ENCODE results near the gene ST14. TPM values are rescaled to one million over a fixed set of nuclear protein-coding genes. Genes with fewer than 3 reads are reported as not detected.

The ST14 gene
- total RNA-seq, 1 experiment from 2014 or later, result 1.8 TPM

GRCh38 chr11:130179396-130180306, 20.1 kb downstream of the ST14 start:
- DNase-seq (ENCODE audit: low read depth, low spot score), result no peak
- Histone ChIP-seq H3K4me1 (ENCODE audit: control insufficient read depth, insufficient read depth, low read length) (0 out of 2 replicates have a peak, but pooled peaks cover 6% of the 10 kb centered on the region), H3K9me3 (ENCODE audit: control insufficient read depth, insufficient read depth, low read depth, low read length) (no peaks in the 10 kb centered on the region; the same call in 1 of the 2 replicates), H3K4me3 (ENCODE audit: low read depth in 2 of 2, low read length in 2 of 2) (no peak overlapping the region), H3K36me3 (ENCODE audit: control insufficient read depth, insufficient read depth, low read length) (no peaks in the 10 kb centered on the region), H3K27ac (ENCODE audit: low read length) (no peak overlapping the region), H3K27me3 (ENCODE audit: control insufficient read depth, insufficient read depth, low read length) (no peaks in the 10 kb centered on the region; the same call in 1 of the 2 replicates)
- no TSS peak for BruUV-seq (replicated peaks)
- intact Hi-C loops (cut with micrococcal nuclease; ENCODE audit: unreplicated experiment) (no loop called here), in situ Hi-C loops (cut with HindIII; ENCODE audit: low pct_unique_long_range_greater_than_20kb, low sequenced_read_pairs) (no loop called here)
- POLR2A ChIA-PET, result no interaction called here
- ATAC-seq, result no peak
- CTCF ChIA-PET, result no interaction called here
- TF ChIP-seq CTCF (IDR thresholded peaks at IDR 0.05) (no peak), POLR2AphosphoS5 (IDR thresholded peaks at IDR 0.05; ENCODE audit: low read depth, low read length) (no peak), SIN3A (IDR thresholded peaks at IDR 0.05; ENCODE audit: borderline replicate concordance, insufficient read depth, low read depth, low read length) (no peak), REST (IDR thresholded peaks at IDR 0.05; ENCODE audit: insufficient read depth in 1 of 2, low read depth in 2 of 2, low read length in 1 of 2) (no peak), TCF7L2 (IDR thresholded peaks at IDR 0.05; ENCODE audit: low read depth, low read length) (no peak)

- Histone ChIP-seq H3K4me1 (ENCODE audit: control insufficient read depth, insufficient read depth, low read length) (0 out of 2 replicates have a peak, but pooled peaks cover 6% of the 10 kb centered on the region), H3K27ac (ENCODE audit: low read length) (no peak overlapping the region), H3K9me3 (ENCODE audit: control insufficient read depth, insufficient read depth, low read depth, low read length) (no peaks in the 10 kb centered on the region), H3K4me3 (ENCODE audit: low read depth in 2 of 2, low read length in 2 of 2) (no peak overlapping the region), H3K27me3 (ENCODE audit: control insufficient read depth, insufficient read depth, low read length) (no peaks in the 10 kb centered on the region; the same call in 1 of the 2 replicates), H3K36me3 (ENCODE audit: control insufficient read depth, insufficient read depth, low read length) (no peaks in the 10 kb centered on the region)
- TF ChIP-seq POLR2AphosphoS5 (IDR thresholded peaks at IDR 0.05; ENCODE audit: low read depth, low read length), result no peak
- TF ChIP-seq SIN3A (IDR thresholded peaks at IDR 0.05; ENCODE audit: borderline replicate concordance, insufficient read depth, low read depth, low read length), result no peak
- TF ChIP-seq REST (IDR thresholded peaks at IDR 0.05; ENCODE audit: insufficient read depth in 1 of 2, low read depth in 2 of 2, low read length in 1 of 2), result no peak
- TF ChIP-seq TCF7L2 (IDR thresholded peaks at IDR 0.05; ENCODE audit: low read depth, low read length), result no peak
- no peak for TF ChIP-seq CTCF (IDR thresholded peaks at IDR 0.05)
- DNase-seq (ENCODE audit: low read depth, low spot score) (no peak), ATAC-seq (peak; percentile 51; the same call in 1 of the 2 replicates)
- CTCF ChIA-PET, result no interaction called here
- intact Hi-C loops (cut with micrococcal nuclease; ENCODE audit: unreplicated experiment), result no loop called here
- in situ Hi-C loops (cut with HindIII; ENCODE audit: low pct_unique_long_range_greater_than_20kb, low sequenced_read_pairs), result no loop called here
- POLR2A ChIA-PET, result no interaction called here
- BruUV-seq (replicated peaks), result no TSS peak
Observed at GRCh38 chr11:130180491-130180890, 20.9 kb downstream of the ST14 start.
